ENCODE measurements around the gene TMPRSS11E.
"Not testable (repeated sequence)": the region's sequence is repeated elsewhere in the genome, so short reads cannot be mapped to it uniquely, and the experiment has no call there.

Gene TMPRSS11E

GRCh38 chr4:68518889-68519288 is 71.6 kb downstream of the TMPRSS11E start:
- TF ChIP-seq, protein P1, sequence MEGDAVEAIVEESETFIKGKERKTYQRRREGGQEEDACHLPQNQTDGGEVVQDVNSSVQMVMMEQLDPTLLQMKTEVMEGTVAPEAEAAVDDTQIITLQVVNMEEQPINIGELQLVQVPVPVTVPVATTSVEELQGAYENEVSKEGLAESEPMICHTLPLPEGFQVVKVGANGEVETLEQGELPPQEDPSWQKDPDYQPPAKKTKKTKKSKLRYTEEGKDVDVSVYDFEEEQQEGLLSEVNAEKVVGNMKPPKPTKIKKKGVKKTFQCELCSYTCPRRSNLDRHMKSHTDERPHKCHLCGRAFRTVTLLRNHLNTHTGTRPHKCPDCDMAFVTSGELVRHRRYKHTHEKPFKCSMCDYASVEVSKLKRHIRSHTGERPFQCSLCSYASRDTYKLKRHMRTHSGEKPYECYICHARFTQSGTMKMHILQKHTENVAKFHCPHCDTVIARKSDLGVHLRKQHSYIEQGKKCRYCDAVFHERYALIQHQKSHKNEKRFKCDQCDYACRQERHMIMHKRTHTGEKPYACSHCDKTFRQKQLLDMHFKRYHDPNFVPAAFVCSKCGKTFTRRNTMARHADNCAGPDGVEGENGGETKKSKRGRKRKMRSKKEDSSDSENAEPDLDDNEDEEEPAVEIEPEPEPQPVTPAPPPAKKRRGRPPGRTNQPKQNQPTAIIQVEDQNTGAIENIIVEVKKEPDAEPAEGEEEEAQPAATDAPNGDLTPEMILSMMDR (IDR thresholded peaks at IDR 0.05; ENCODE audit: poor library complexity, severe bottlenecking): no peak
- DNase-seq (ENCODE audit: low spot score): no peak
- Histone ChIP-seq H3K9me3 (ENCODE audit: severe bottlenecking) (no peaks in the 10 kb centered on the region), H3K27me3 (ENCODE audit: insufficient read depth, poor library complexity, severe bottlenecking) (no peaks in the 10 kb centered on the region), H3K27ac (ENCODE audit: poor library complexity, severe bottlenecking) (no peak overlapping the region), H3K4me1 (ENCODE audit: insufficient read depth, poor library complexity, severe bottlenecking) (no peaks in the 10 kb centered on the region), H3K36me3 (ENCODE audit: low read depth) (no peaks in the 10 kb centered on the region), H3K4me3 (ENCODE audit: severe bottlenecking) (no peak overlapping the region)
- ATAC-seq (ENCODE audit: low read depth): no peak

GRCh38 chr4:68520985-68521384 is 73.7 kb downstream of the TMPRSS11E start:
- ATAC-seq (ENCODE audit: low read depth) (no peak), DNase-seq (ENCODE audit: low spot score) (no peak)
- TF ChIP-seq, protein P1 (IDR thresholded peaks at IDR 0.05; ENCODE audit: poor library complexity, severe bottlenecking): no peak
- Histone ChIP-seq H3K9me3 (ENCODE audit: severe bottlenecking) (no peaks in the 10 kb centered on the region), H3K27me3 (ENCODE audit: insufficient read depth, poor library complexity, severe bottlenecking) (no peaks in the 10 kb centered on the region), H3K36me3 (ENCODE audit: low read depth) (no peaks in the 10 kb centered on the region), H3K27ac (ENCODE audit: poor library complexity, severe bottlenecking) (no peak overlapping the region), H3K4me3 (ENCODE audit: severe bottlenecking) (no peak overlapping the region), H3K4me1 (ENCODE audit: insufficient read depth, poor library complexity, severe bottlenecking) (no peaks in the 10 kb centered on the region)

DNA sequence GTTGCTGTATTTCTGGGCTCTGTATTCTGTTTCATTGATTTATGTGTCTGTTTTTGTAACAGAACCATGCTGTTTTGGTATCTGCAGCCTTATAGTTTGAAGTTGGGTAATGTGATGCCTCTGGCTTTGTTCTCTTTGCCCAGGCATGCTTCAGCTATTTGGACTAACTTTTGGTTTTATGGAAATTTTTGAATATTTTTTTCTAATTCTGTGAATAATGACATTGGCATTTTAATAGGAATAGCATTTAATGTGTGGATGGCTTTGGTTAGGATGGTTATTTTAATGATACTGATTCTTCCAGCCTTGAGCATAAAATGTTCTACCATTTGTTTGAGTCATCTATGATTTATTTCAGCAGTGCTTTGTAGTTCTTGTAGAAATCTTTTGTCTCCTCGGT is 75.0 kb downstream of the TMPRSS11E start:
- not testable (repeated sequence) for H3K36me3 ChIP-seq (ENCODE audit: low read depth); H3K27me3 ChIP-seq (ENCODE audit: insufficient read depth, poor library complexity, severe bottlenecking); H3K4me1 ChIP-seq (ENCODE audit: insufficient read depth, poor library complexity, severe bottlenecking); H3K4me3 ChIP-seq (ENCODE audit: severe bottlenecking); DNase-seq (ENCODE audit: low spot score); H3K9me3 ChIP-seq (ENCODE audit: severe bottlenecking)
- ATAC-seq (ENCODE audit: low read depth): peak; percentile 72
- H3K27ac ChIP-seq (ENCODE audit: poor library complexity, severe bottlenecking): peak overlapping the region; percentile 33

DNA sequence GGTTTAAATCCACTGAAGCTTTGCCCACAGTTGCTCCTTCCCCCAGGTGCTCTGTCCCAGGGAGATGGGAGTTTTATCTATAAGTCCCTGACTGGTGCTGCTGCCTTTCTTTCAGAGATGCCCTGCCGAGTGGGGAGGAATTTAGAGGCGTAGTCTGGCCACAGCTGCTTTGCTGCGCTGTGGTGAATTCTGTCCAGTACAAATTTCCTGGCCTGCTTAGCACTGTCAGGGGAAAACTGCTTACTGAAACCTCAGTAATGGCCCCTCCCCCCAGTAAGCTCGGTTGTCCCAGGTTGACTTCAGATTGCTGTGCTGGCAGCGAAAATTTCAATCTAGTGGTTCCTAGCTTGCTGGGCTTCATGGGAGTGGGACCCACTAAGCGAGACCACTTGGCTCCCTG is 88.7 kb downstream of the TMPRSS11E start:
- no peak for DNase-seq (ENCODE audit: low spot score)
- Histone ChIP-seq H3K9me3 (ENCODE audit: severe bottlenecking) (no peaks in the 10 kb centered on the region), H3K4me1 (ENCODE audit: insufficient read depth, poor library complexity, severe bottlenecking) (no peaks in the 10 kb centered on the region), H3K27me3 (ENCODE audit: insufficient read depth, poor library complexity, severe bottlenecking) (no peaks in the 10 kb centered on the region), H3K27ac (ENCODE audit: poor library complexity, severe bottlenecking) (no peak overlapping the region), H3K4me3 (ENCODE audit: severe bottlenecking) (no peak overlapping the region), H3K36me3 (ENCODE audit: low read depth) (no peaks in the 10 kb centered on the region)
- TF ChIP-seq, protein P1 (IDR thresholded peaks at IDR 0.05; ENCODE audit: poor library complexity, severe bottlenecking): no peak
- no peak for ATAC-seq (ENCODE audit: low read depth)

- Histone ChIP-seq H3K36me3 (ENCODE audit: low read depth) (no peaks in the 10 kb centered on the region), H3K9me3 (ENCODE audit: severe bottlenecking) (no peaks in the 10 kb centered on the region), H3K4me3 (ENCODE audit: severe bottlenecking) (no peak overlapping the region), H3K4me1 (ENCODE audit: insufficient read depth, poor library complexity, severe bottlenecking) (no peaks in the 10 kb centered on the region), H3K27me3 (ENCODE audit: insufficient read depth, poor library complexity, severe bottlenecking) (no peaks in the 10 kb centered on the region), H3K27ac (ENCODE audit: poor library complexity, severe bottlenecking) (no peak overlapping the region)
- DNase-seq (ENCODE audit: low spot score) (no peak), ATAC-seq (ENCODE audit: low read depth) (no peak)
- TF ChIP-seq, protein P1 (IDR thresholded peaks at IDR 0.05; ENCODE audit: poor library complexity, severe bottlenecking): no peak
Measured at GRCh38 chr4:68536375-68536774, 89.1 kb downstream of the TMPRSS11E start.

DNA sequence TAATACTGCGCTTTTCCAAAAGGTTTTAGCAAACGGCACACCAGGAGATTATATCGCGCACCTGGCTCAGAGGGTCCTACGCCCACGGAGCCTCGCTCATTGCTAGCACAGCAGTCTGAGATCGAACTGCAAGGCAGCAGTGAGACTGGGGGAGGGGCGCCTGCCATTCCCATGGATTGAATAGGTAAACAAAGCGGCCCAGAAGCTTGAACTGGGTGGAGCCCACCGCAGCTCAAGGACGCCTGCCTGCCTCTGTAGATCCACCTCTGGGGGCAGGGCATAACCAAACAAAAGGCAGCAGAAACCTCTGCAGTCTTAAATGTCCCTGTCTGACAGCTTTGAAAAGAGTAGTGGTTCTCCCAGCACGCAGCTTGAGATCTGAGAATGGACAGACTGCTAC is 95.5 kb downstream of the TMPRSS11E start:
- not testable (repeated sequence) for H3K4me1 ChIP-seq (ENCODE audit: insufficient read depth, poor library complexity, severe bottlenecking); H3K27me3 ChIP-seq (ENCODE audit: insufficient read depth, poor library complexity, severe bottlenecking); H3K36me3 ChIP-seq (ENCODE audit: low read depth); H3K9me3 ChIP-seq (ENCODE audit: severe bottlenecking); H3K4me3 ChIP-seq (ENCODE audit: severe bottlenecking); H3K27ac ChIP-seq (ENCODE audit: poor library complexity, severe bottlenecking); ATAC-seq (ENCODE audit: low read depth); DNase-seq (ENCODE audit: low spot score)

Data from RWPE2 (cell line).